IPS DF 6.9 (cell line): ENCODE measurements around the gene CACNA2D3.

Experiments
- DNase-seq: peaks from one replicate; pipeline ENCODE4 v3.0.0-alpha.2; 2013; ENCODE audit warnings: low read depth, low spot score
- H3K27ac ChIP-seq: one replicate; pipeline ENCODE4 v1.5.1; 2013; ENCODE audit warnings: low read length, control low read depth
- H3K27me3 ChIP-seq: 2 replicates; pipeline ENCODE4 v1.6.1; 2013; ENCODE audit warnings: mild to moderate bottlenecking, low read length; ENCODE audit not compliant: control insufficient read depth, insufficient read depth
- H3K36me3 ChIP-seq: 2 replicates; pipeline ENCODE4 v1.6.1; 2013; ENCODE audit warnings: low read length; ENCODE audit not compliant: control insufficient read depth, insufficient read depth
- H3K4me1 ChIP-seq: 2 replicates; pipeline ENCODE4 v1.6.1; 2013; ENCODE audit warnings: low read length; ENCODE audit not compliant: control insufficient read depth, insufficient read depth
- H3K4me3 ChIP-seq: 2 replicates; pipeline ENCODE4 v1.5.1; 2013; ENCODE audit warnings: mild to moderate bottlenecking, low read length
- H3K9me3 ChIP-seq: 2 replicates; pipeline ENCODE4 v1.6.1; 2013; ENCODE audit warnings: low read length, inconsistent platforms; ENCODE audit not compliant: control insufficient read depth, insufficient read depth
- WGBS: extraction: QIAGEN DNeasy Blood & Tissue Kit; methylation state at CpG from one replicate; pipeline ENCODE4 v1.1.7; 2013; ENCODE audit warnings: mixed read lengths, missing lambda C conversion rate; ENCODE audit not compliant: insufficient read length, insufficient coverage; 5-methylcytosine and 5-hydroxymethylcytosine counted together

CACNA2D3 gene

DNA sequence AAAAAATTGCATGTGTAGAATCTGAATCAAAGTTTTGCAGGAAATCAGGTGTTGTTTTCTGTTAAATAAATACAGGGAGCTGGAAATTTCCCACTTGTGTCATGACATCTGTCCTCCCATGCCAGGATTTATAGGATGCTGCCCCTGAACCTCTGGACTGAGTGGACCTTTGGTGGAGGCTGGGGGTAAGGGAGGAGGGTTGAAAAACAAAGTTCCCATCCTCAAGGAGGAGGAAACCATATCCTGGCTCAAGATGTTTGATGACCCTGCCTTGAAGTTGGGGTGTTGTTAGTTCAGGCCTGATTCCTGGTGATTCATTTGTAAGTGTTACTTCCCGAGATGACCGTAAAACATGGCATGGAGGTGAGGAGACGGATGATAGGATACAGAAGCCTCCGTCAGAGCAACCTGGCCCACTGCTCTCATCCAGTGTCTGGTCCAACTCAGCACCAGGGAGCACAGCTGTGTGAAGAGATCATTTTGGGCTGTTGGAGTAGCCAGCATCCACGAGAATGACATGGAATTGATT lies 223.6 kb downstream of the CACNA2D3 start:
- H3K4me1 ChIP-seq = peaks cover 1% of the 10 kb centered on the region; the same call in 1 of the 2 replicates
- no peaks in the 10 kb centered on the region for H3K27me3 ChIP-seq
- no peaks in the 10 kb centered on the region for H3K36me3 ChIP-seq
- WGBS = no CpG with 5 or more reads among the region's 5 CpGs
- H3K4me3 ChIP-seq = no peak overlapping the region
- no peaks in the 10 kb centered on the region for H3K9me3 ChIP-seq
- H3K27ac ChIP-seq = no peak overlapping the region
- DNase-seq = no peak

- WGBS = no CpG with 5 or more reads among the region's 3 CpGs
- Histone ChIP-seq H3K9me3 (no peaks in the 10 kb centered on the region), H3K4me3 (no peak overlapping the region), H3K36me3 (no peaks in the 10 kb centered on the region), H3K27ac (no peak overlapping the region), H3K4me1 (peaks cover 1% of the 10 kb centered on the region; the same call in 1 of the 2 replicates), H3K27me3 (no peaks in the 10 kb centered on the region)
- no peak for DNase-seq
Measured at GRCh38 chr3:54347060-54347459, 224.7 kb downstream of the CACNA2D3 start.

GRCh38 chr3:54347933-54348332 lies 225.6 kb downstream of the CACNA2D3 start:
- Histone ChIP-seq H3K27me3 (no peaks in the 10 kb centered on the region), H3K9me3 (no peaks in the 10 kb centered on the region), H3K36me3 (no peaks in the 10 kb centered on the region), H3K4me1 (no peaks in the 10 kb centered on the region; the same call in 1 of the 2 replicates), H3K27ac (no peak overlapping the region), H3K4me3 (no peak overlapping the region)
- no peak for DNase-seq
- no CpG with 5 or more reads among the region's 2 CpGs for WGBS

GRCh38 chr3:54349231-54349652 lies 226.9 kb downstream of the CACNA2D3 start:
- H3K27ac ChIP-seq = no peak overlapping the region
- H3K9me3 ChIP-seq = no peaks in the 10 kb centered on the region
- H3K36me3 ChIP-seq = no peaks in the 10 kb centered on the region
- H3K4me1 ChIP-seq = no peaks in the 10 kb centered on the region; the same call in 1 of the 2 replicates
- H3K4me3 ChIP-seq = no peak overlapping the region
- no peak for DNase-seq
- no peaks in the 10 kb centered on the region for H3K27me3 ChIP-seq
- no CpG with 5 or more reads among the region's 4 CpGs for WGBS

DNA sequence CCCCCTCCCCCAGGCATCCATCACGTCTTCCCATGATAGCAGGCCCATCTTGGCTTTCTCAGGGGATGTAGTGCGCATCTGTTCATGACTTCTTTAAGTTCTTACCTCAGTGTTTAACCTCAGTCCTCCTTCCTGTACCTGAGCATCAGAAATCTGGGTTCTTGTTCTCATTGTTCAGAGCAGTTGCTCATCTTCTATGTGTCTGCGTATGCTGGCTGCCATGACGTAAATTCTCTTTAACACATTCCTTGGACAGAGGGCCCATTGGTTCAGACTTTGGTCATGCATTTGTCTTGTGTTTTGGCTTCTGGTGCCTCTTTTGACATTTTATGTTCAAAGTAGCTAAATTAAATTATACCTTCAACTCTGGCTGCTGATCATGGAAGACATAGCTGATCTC lies 227.3 kb downstream of the CACNA2D3 start:
- H3K4me1 ChIP-seq = no peaks in the 10 kb centered on the region; the same call in 1 of the 2 replicates
- no CpG with 5 or more reads among the region's 4 CpGs for WGBS
- no peak for DNase-seq
- H3K9me3 ChIP-seq = no peaks in the 10 kb centered on the region
- no peak overlapping the region for H3K4me3 ChIP-seq
- H3K36me3 ChIP-seq = no peaks in the 10 kb centered on the region
- no peaks in the 10 kb centered on the region for H3K27me3 ChIP-seq
- H3K27ac ChIP-seq = no peak overlapping the region

DNA sequence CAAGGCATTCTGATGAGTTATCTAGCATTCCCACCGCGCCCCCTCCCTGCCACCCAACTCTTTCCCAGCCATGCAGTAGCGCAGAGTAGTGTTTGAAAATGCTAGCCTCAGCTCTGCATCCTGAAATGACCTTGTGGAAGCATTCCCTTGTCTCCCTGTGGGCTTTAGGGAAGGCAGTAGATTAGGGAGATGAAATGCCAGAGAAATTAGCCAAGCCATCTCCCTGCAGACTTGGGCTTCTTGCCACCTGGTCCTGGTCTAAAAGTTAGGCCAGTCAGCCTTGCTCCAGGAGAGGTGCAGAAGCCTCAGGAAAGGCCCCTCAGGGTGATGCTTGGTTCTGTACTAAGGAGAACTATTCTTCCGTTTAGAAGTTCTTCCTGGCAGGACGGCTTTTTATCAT lies 231.2 kb downstream of the CACNA2D3 start:
- no peak overlapping the region for H3K4me3 ChIP-seq
- H3K27ac ChIP-seq = no peak overlapping the region
- H3K27me3 ChIP-seq = no peaks in the 10 kb centered on the region
- no CpG with 5 or more reads among the region's 5 CpGs for WGBS
- H3K4me1 ChIP-seq = no peaks in the 10 kb centered on the region
- no peak for DNase-seq
- no peaks in the 10 kb centered on the region for H3K36me3 ChIP-seq
- H3K9me3 ChIP-seq = no peaks in the 10 kb centered on the region

DNA sequence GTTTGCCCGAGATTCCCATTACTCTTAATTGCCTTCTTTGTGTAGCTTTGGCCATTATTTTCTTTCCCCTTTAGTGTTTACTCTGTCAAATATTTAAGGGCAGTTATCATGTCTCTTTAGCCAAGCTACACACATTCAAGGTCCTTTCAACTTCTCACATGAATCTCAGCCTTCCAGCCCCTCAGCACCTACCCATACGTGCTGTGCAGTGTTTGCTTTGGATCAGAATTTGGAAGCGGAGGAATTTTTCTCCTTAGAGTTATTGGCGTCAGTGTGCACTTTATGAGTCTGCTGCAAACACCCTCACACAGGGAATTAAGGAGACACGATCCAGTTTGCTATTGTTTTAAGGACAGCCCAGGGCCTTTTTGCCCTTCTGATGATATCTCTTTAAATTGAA lies 231.6 kb downstream of the CACNA2D3 start:
- Histone ChIP-seq H3K4me3 (no peak overlapping the region), H3K4me1 (no peaks in the 10 kb centered on the region), H3K27me3 (no peaks in the 10 kb centered on the region), H3K9me3 (no peaks in the 10 kb centered on the region), H3K36me3 (no peaks in the 10 kb centered on the region), H3K27ac (no peak overlapping the region)
- DNase-seq = no peak
- no CpG with 5 or more reads among the region's 5 CpGs for WGBS

DNA sequence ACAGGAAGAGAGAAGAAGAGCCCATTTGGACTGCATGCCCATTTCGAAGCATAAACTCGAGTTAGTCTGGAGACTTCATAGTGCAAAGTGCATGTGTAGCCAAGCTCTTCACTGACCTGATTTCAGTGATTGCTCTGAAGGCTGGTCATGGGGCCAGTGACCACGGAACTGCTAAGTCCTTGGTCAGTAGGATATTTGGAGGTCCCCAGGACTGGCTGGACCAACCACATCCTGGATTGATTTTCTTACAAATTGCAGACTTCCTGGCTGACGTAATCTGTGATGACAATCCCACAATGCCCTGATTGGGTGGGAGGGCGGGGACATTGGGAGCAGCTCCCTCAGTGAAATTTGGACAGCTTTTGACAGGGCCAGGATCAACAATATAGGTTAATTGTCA lies 233.4 kb downstream of the CACNA2D3 start:
- H3K27ac ChIP-seq = no peak overlapping the region
- no peaks in the 10 kb centered on the region for H3K4me1 ChIP-seq
- no peaks in the 10 kb centered on the region for H3K9me3 ChIP-seq
- WGBS = no CpG with 5 or more reads among the region's 5 CpGs
- no peaks in the 10 kb centered on the region for H3K27me3 ChIP-seq
- no peak overlapping the region for H3K4me3 ChIP-seq
- no peak for DNase-seq
- H3K36me3 ChIP-seq = no peaks in the 10 kb centered on the region

GRCh38 chr3:54356261-54357045 lies 234.1 kb downstream of the CACNA2D3 start:
- no CpG with 5 or more reads among the region's 6 CpGs for WGBS
- H3K27ac ChIP-seq = no peak overlapping the region
- no peaks in the 10 kb centered on the region for H3K9me3 ChIP-seq
- H3K4me3 ChIP-seq = no peak overlapping the region
- H3K27me3 ChIP-seq = no peaks in the 10 kb centered on the region
- DNase-seq = no peak
- H3K4me1 ChIP-seq = no peaks in the 10 kb centered on the region
- no peaks in the 10 kb centered on the region for H3K36me3 ChIP-seq

DNA sequence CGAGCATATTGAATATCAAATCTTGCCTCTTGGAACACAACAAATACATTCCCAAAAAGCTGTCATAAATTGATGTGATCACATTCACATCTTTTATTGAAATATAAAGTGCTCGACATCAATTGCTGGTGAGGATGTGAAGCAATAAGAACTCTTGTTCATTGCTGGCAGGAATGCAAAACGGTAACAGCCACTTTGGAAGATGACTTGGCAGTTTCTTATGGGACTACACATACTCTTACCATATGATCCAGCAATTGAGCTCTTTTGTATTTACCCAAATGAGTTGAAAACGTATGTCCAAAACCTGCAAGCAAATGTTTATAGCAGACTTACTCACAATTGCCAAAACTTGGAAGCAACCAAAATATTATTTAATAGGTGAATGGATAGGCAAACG lies 234.9 kb downstream of the CACNA2D3 start:
- H3K27ac ChIP-seq = no peak overlapping the region
- H3K27me3 ChIP-seq = no peaks in the 10 kb centered on the region
- no peaks in the 10 kb centered on the region for H3K36me3 ChIP-seq
- H3K4me1 ChIP-seq = no peaks in the 10 kb centered on the region
- no peak overlapping the region for H3K4me3 ChIP-seq
- no CpG with 5 or more reads among the region's 5 CpGs for WGBS
- no peaks in the 10 kb centered on the region for H3K9me3 ChIP-seq
- DNase-seq = no peak

DNA sequence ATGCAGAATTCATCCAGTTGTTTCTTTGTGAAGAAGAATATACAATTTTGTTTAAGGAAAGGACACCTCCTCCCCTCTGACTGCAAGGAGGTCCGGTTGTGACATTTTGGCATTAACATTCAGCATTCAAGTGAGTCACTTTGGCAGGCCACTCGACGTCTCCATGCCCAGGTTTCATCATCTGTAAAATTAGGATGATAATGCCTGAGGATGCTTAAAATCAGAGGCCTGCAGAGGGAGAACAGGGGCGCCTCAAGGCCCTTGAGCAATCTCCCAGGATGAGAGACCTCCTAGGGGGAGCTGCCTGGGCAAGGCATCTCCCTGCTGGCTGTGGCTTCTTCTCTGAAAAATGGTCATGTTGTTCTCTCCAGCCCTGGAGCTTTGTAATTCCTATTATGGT lies 236.0 kb downstream of the CACNA2D3 start:
- H3K27me3 ChIP-seq = no peaks in the 10 kb centered on the region
- no peak overlapping the region for H3K27ac ChIP-seq
- no peak for DNase-seq
- H3K4me3 ChIP-seq = no peak overlapping the region
- no CpG with 5 or more reads among the region's 4 CpGs for WGBS
- no peaks in the 10 kb centered on the region for H3K9me3 ChIP-seq
- H3K36me3 ChIP-seq = no peaks in the 10 kb centered on the region
- H3K4me1 ChIP-seq = no peaks in the 10 kb centered on the region
